ENCODE results near the gene SLC7A8. TPM values are rescaled to one million over a fixed set of nuclear protein-coding genes. Genes with fewer than 3 reads are reported as not detected.

SLC7A8 gene
- total RNA-seq, 6 donors from 2014 or later: 30.4 to 58.2 (median 42.0) TPM

DNA sequence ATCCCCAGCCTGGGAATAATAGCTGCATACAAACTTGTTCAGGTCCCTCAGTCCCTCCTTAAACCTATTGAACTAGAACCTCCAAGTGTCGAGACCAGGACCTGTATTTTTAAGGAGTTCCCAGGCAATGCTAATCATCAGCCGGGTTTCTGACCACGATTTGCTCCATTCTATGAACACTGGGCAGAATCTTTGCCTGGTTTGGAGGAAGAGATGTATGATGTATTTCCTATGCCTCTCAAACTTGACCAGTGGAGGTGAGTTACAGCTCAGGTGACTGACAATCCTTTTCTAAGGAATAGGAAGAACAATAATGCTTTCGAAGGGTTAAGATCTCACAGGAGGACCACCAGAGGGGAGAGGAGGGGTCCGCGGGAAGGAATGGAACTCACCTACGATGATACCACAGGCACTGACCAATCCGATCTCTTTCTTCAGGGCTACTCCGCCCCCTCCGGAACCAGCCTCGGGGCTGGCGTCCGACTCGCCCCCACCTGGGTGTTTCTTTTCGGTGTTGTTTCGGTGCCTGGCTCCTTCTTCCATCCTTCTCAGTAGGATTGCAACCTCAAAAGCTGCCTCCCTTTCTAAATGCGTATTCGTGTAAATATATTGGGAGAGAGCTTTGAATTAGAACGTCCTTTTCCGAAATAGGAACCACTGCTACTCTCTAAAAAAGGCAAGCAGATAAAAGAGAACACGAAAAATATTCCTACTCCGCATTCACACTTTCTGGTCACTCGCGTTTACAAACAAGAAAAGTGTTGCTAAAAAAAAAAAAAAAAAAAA is 895 bp downstream of the SLC7A8 start:
- ATAC-seq (ENCODE audit: low FRiP score in 2 of 2) (peak; percentile 73 to 85), DNase-seq (peak; percentile 77 to 82)
- H3K27ac ChIP-seq: peak overlapping the region; percentile 10 to 63 (median 36)
- H3K9me3 ChIP-seq: no peaks in the 10 kb centered on the region
- WGBS, 2 donors: 1 to 2% methylated on average over 24 of the region's 24 CpGs
- H3K27me3 ChIP-seq: no peaks in the 10 kb centered on the region
- peaks cover 6 to 23% (median 18%) of the 10 kb centered on the region in 4 donors for H3K4me1 ChIP-seq
- H3K36me3 ChIP-seq: no peaks in the 10 kb centered on the region
- TF ChIP-seq POLR2AphosphoS5 (IDR thresholded peaks at IDR 0.05) (peak in 1 of 2 donors; percentile 22), POLR2A (IDR thresholded peaks at IDR 0.05) (peak in 1 of 4 donors; percentile 25), EP300 (IDR thresholded peaks at IDR 0.05) (no peak)
- TF ChIP-seq, protein P1, sequence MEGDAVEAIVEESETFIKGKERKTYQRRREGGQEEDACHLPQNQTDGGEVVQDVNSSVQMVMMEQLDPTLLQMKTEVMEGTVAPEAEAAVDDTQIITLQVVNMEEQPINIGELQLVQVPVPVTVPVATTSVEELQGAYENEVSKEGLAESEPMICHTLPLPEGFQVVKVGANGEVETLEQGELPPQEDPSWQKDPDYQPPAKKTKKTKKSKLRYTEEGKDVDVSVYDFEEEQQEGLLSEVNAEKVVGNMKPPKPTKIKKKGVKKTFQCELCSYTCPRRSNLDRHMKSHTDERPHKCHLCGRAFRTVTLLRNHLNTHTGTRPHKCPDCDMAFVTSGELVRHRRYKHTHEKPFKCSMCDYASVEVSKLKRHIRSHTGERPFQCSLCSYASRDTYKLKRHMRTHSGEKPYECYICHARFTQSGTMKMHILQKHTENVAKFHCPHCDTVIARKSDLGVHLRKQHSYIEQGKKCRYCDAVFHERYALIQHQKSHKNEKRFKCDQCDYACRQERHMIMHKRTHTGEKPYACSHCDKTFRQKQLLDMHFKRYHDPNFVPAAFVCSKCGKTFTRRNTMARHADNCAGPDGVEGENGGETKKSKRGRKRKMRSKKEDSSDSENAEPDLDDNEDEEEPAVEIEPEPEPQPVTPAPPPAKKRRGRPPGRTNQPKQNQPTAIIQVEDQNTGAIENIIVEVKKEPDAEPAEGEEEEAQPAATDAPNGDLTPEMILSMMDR (IDR thresholded peaks at IDR 0.05): no peak
- H3K4me3 ChIP-seq: peak overlapping the region; percentile 27 to 54 (median 46)

DNA sequence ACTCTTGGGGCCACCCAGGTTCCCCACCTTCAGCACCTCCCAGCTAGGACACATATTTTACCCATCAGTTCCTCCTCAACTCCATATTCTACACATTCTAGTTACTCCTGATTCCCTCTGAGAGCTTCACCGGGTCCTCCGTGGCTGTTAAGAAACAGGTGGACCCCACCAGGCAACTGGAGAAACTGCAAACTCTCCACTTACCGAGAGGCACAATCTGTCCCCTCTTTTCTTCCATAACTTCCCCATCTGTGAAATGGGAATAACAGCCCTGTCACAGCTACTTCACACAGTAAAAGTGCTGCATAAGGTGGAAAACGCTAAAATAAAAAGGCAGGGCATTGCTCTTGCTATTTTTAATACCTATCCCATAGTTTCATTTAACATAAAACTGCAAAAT is 1.5 kb downstream of the SLC7A8 start:
- no peaks in the 10 kb centered on the region for H3K9me3 ChIP-seq
- WGBS, 2 donors: 21 to 28% methylated on average over 4 of the region's 4 CpGs
- H3K36me3 ChIP-seq: no peaks in the 10 kb centered on the region
- H3K4me3 ChIP-seq: peak overlapping the region in 3 of 4 donors; percentile 41 to 54 (median 51)
- TF ChIP-seq POLR2A (IDR thresholded peaks at IDR 0.05): no peak
- TF ChIP-seq EP300 (IDR thresholded peaks at IDR 0.05): no peak
- no peaks in the 10 kb centered on the region for H3K27me3 ChIP-seq
- H3K27ac ChIP-seq: peak overlapping the region in 2 of 4 donors; percentile 52 to 63
- peaks cover 6 to 23% (median 18%) of the 10 kb centered on the region in 4 donors for H3K4me1 ChIP-seq
- DNase-seq: no peak
- no peak for ATAC-seq (ENCODE audit: low FRiP score in 2 of 2)

DNA sequence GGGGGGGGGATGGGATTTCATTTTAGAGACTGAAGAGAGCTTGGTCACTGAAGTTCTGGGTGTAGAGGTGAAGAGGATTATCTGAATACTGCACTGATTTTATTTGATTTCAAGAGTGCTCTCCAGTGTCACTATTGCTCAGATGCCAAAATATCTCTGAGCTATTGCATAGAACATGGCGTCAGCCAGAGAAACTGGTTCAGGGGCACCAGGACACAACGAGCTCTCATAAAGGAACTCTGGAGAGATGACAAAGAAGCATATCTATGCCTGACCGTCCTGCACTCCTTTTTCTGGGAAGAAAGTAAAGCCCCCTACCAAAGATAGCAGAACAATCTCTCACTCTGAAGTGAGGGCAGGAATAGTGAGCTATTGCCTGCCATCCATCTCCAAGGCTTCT is 2.0 kb downstream of the SLC7A8 start:
- peaks cover 6 to 23% (median 18%) of the 10 kb centered on the region in 4 donors for H3K4me1 ChIP-seq
- TF ChIP-seq, protein P1 (IDR thresholded peaks at IDR 0.05): no peak
- no peak for TF ChIP-seq EP300 (IDR thresholded peaks at IDR 0.05)
- no peak for TF ChIP-seq POLR2A (IDR thresholded peaks at IDR 0.05)
- TF ChIP-seq POLR2AphosphoS5 (IDR thresholded peaks at IDR 0.05): no peak
- 61 to 62% methylated on average over 3 of the region's 3 CpGs for WGBS, 2 donors

DNA sequence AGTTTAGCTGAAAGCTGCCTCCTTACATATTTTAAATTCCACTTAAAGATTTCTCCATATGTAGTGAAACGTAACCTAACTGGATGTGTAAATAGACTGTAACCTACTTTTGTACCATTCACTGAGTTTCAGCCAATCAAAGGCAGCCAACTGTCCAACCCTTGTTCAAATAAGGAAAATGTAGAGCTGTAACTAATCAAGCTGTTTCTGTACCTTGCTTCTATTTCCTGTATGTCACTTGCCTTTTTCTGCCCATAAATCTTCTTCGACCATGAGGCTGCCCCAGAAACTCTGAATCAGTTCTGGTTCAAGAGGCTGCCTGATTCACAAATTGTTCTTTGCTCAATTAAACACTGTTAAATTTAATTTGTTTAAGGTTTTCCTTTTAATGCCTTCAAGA is 6.3 kb downstream of the SLC7A8 start:
- Histone ChIP-seq H3K4me3 (no peak overlapping the region), H3K36me3 (no peaks in the 10 kb centered on the region), H3K9me3 (no peaks in the 10 kb centered on the region), H3K27ac (peak overlapping the region in 2 of 4 donors; percentile 27 to 35), H3K4me1 (peaks cover 8 to 26% (median 17%) of the 10 kb centered on the region in 4 donors), H3K27me3 (no peaks in the 10 kb centered on the region)
- WGBS, 2 donors: 38 to 45% methylated on average over 2 of the region's 2 CpGs
- no peak for TF ChIP-seq POLR2A (IDR thresholded peaks at IDR 0.05)
- TF ChIP-seq, protein P1 (IDR thresholded peaks at IDR 0.05): no peak
- TF ChIP-seq EP300 (IDR thresholded peaks at IDR 0.05): no peak
- no peak for TF ChIP-seq POLR2AphosphoS5 (IDR thresholded peaks at IDR 0.05)
- ATAC-seq (ENCODE audit: low FRiP score in 2 of 2) (no peak), DNase-seq (peak in 1 of 2 donors; percentile 37)

More for the DNA sequence above, 2.0 kb downstream of the SLC7A8 start:
- peak overlapping the region in 2 of 4 donors; percentile 52 to 63 for H3K27ac ChIP-seq
- DNase-seq (no peak), ATAC-seq (ENCODE audit: low FRiP score in 2 of 2) (no peak)
- no peaks in the 10 kb centered on the region for H3K27me3 ChIP-seq
- H3K36me3 ChIP-seq: no peaks in the 10 kb centered on the region
- H3K4me3 ChIP-seq: peak overlapping the region in 3 of 4 donors; percentile 41 to 54 (median 51)
- H3K9me3 ChIP-seq: no peaks in the 10 kb centered on the region

DNA sequence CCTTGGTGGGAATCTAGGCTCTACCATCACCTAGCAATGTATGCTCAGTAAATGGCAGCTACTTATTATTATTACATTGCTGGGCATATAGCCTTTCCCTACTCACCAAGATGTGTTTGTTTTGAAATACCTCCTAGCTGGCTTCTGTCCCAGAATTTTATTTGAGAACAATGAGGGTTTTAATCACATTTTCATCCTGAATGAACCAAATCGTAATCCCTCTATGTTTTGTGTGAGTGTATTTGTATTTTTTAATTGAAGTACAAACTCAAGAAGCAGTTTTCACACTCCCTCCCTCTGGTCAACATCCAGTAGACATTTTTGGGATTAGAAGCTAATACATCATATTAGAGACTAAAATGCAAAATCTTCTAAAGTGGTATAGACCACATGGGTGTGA is 7.6 kb downstream of the SLC7A8 start:
- Histone ChIP-seq H3K4me3 (no peak overlapping the region), H3K9me3 (no peaks in the 10 kb centered on the region), H3K27me3 (no peaks in the 10 kb centered on the region), H3K27ac (no peak overlapping the region), H3K36me3 (no peaks in the 10 kb centered on the region), H3K4me1 (peaks cover 8 to 23% (median 14%) of the 10 kb centered on the region in 4 donors)
- 23 to 29% methylated on average over 1 of the region's 1 CpG for WGBS, 2 donors
- ATAC-seq (ENCODE audit: low FRiP score in 2 of 2): no peak
- TF ChIP-seq POLR2AphosphoS5 (IDR thresholded peaks at IDR 0.05): no peak
- no peak for TF ChIP-seq EP300 (IDR thresholded peaks at IDR 0.05)
- no peak for DNase-seq
